Esophagus muscularis mucosa (tissue), 3 donors: ENCODE results near the gene C2CD3.
"Not testable (repeated sequence)": the region's sequence is repeated elsewhere in the genome, so short reads cannot be mapped to it uniquely, and the experiment has no call there.

Experiments used
- CTCF ChIP-seq, 3 experiments: fragments of 200-600 bp in 2 of 3; fragments of 450-650 bp in 1 of 3; sonication (generic) in 2 of 3; IDR thresholded peaks; one replicate each; pipeline ENCODE4 v1.5.1; 2017 to 2019; ENCODE audit warnings: antibody characterized with exemption in 3 of 3, mild to moderate bottlenecking in 2 of 3, moderate library complexity in 1 of 3
- POLR2A ChIP-seq: fragments of 450-650 bp; IDR thresholded peaks from one replicate; pipeline ENCODE4 v1.6.1; 2017; ENCODE audit warnings: antibody characterized with exemption, moderate library complexity, mild to moderate bottlenecking, low read depth

GRCh38 chr11:74066663-74067062, 104.1 kb downstream of the C2CD3 start:
- not testable (repeated sequence) for TF ChIP-seq CTCF (IDR thresholded peaks at IDR 0.05); POLR2A
